H9 (cell line): ENCODE results near the gene FAM221B. TPM values are rescaled to one million over a fixed set of nuclear protein-coding genes. Genes with fewer than 3 reads are reported as not detected.
A peak's percentile ranks its signal among the peaks of the same experiment; 100 is the strongest.

Experiments used
- DNase-seq: peaks from one replicate; pipeline ENCODE4 v3.0.0-alpha.2; 2017
- H2AFZ ChIP-seq: one replicate; pipeline ENCODE4 v1.6.1; 2013; ENCODE audit warnings: mild to moderate bottlenecking, low read length, control low read depth, moderate library complexity
- H2AK5ac ChIP-seq: 2 replicates; pipeline ENCODE4 v1.6.1; 2013; ENCODE audit warnings: low read length, control low read depth, mixed read lengths; ENCODE audit not compliant: insufficient read length
- H2BK120ac ChIP-seq: one replicate; pipeline ENCODE4 v1.6.1; 2013; ENCODE audit warnings: low read depth, mild to moderate bottlenecking, low read length, control low read depth, inconsistent platforms; ENCODE audit not compliant: poor library complexity, severe bottlenecking
- H2BK12ac ChIP-seq: 2 replicates; pipeline ENCODE4 v1.6.1; 2013; ENCODE audit warnings: low read length, control low read depth, mixed read lengths, low read depth; ENCODE audit not compliant: insufficient read length
- H2BK15ac ChIP-seq: 2 replicates; pipeline ENCODE4 v1.6.1; 2013; ENCODE audit warnings: low read depth, low read length, control low read depth
- H2BK20ac ChIP-seq: one replicate; pipeline ENCODE4 v1.6.1; 2013; ENCODE audit warnings: low read depth, mild to moderate bottlenecking, low read length, control low read depth, inconsistent platforms; ENCODE audit not compliant: poor library complexity, severe bottlenecking
- H2BK5ac ChIP-seq: 2 replicates; pipeline ENCODE4 v1.6.1; 2013; ENCODE audit warnings: low read length, control low read depth, mixed read lengths; ENCODE audit not compliant: insufficient read length
- H3K14ac ChIP-seq: 2 replicates; pipeline ENCODE4 v1.6.1; 2013; ENCODE audit warnings: low read length, control low read depth; ENCODE audit not compliant: insufficient read depth
- H3K18ac ChIP-seq: 2 replicates; pipeline ENCODE4 v1.6.1; 2013; ENCODE audit warnings: low read depth, mild to moderate bottlenecking, mixed read lengths, low read length, control low read depth; ENCODE audit not compliant: insufficient read length
- H3K23ac ChIP-seq: 2 replicates; pipeline ENCODE4 v1.6.1; 2013; ENCODE audit warnings: low read length, control low read depth, mixed read lengths, low read depth; ENCODE audit not compliant: insufficient read length
- H3K23me2 ChIP-seq: 2 replicates; pipeline ENCODE4 v1.6.1; 2013; ENCODE audit warnings: low read depth, mild to moderate bottlenecking, mixed read lengths, low read length, control low read depth; ENCODE audit not compliant: insufficient read length, poor library complexity, severe bottlenecking
- H3K27ac ChIP-seq: 2 replicates; pipeline ENCODE4 v1.5.1; 2013; ENCODE audit warnings: low read length, control low read depth, mixed read lengths, low read depth; ENCODE audit not compliant: insufficient read length
- H3K27me3 ChIP-seq: 2 replicates; pipeline ENCODE4 v1.6.1; 2013; ENCODE audit warnings: low read length, control low read depth, inconsistent platforms; ENCODE audit not compliant: insufficient read depth
- H3K4ac ChIP-seq: 2 replicates; pipeline ENCODE4 v1.6.1; 2013; ENCODE audit warnings: low read depth, mild to moderate bottlenecking, control low read depth, inconsistent platforms, low read length, moderate library complexity
- H3K4me1 ChIP-seq: 2 replicates; pipeline ENCODE4 v1.6.1; 2013; ENCODE audit warnings: low read length, control low read depth, inconsistent platforms; ENCODE audit not compliant: insufficient read depth
- H3K4me2 ChIP-seq: 2 replicates; pipeline ENCODE4 v1.6.1; 2013; ENCODE audit warnings: low read length, control low read depth, mixed read lengths; ENCODE audit not compliant: insufficient read length, insufficient read depth
- H3K56ac ChIP-seq: 2 replicates; pipeline ENCODE4 v1.6.1; 2013; ENCODE audit warnings: low read depth, mild to moderate bottlenecking, mixed read lengths, low read length, control low read depth; ENCODE audit not compliant: insufficient read length
- H3K79me1 ChIP-seq: 2 replicates; pipeline ENCODE4 v1.6.1; 2013; ENCODE audit warnings: low read depth, mild to moderate bottlenecking, moderate library complexity, low read length, control low read depth, inconsistent platforms; ENCODE audit not compliant: insufficient read depth, poor library complexity, severe bottlenecking
- H3K79me2 ChIP-seq: 2 replicates; pipeline ENCODE4 v1.6.1; 2013; ENCODE audit warnings: low read length, control low read depth, inconsistent platforms; ENCODE audit not compliant: insufficient read depth
- H3K9ac ChIP-seq: 2 replicates; pipeline ENCODE4 v1.6.1; 2013; ENCODE audit warnings: low read length, control low read depth, mixed read lengths; ENCODE audit not compliant: insufficient read length; ENCODE audit errors: extremely low read depth
- H3K9me3 ChIP-seq: one replicate; pipeline ENCODE4 v1.6.1; 2013; ENCODE audit warnings: low read depth, low read length, inconsistent platforms; ENCODE audit not compliant: control insufficient read depth
- H3T11ph ChIP-seq: one replicate; pipeline ENCODE4 v1.6.1; 2013; ENCODE audit warnings: mild to moderate bottlenecking, low read length, control low read depth, inconsistent platforms
- H4K20me1 ChIP-seq: one replicate; pipeline ENCODE4 v1.6.1; 2013; ENCODE audit not compliant: control insufficient read depth, insufficient read length, insufficient read depth
- H4K5ac ChIP-seq: 2 replicates; pipeline ENCODE4 v1.6.1; 2013; ENCODE audit warnings: low read depth, mild to moderate bottlenecking, mixed read lengths, low read length, control low read depth; ENCODE audit not compliant: insufficient read length
- H4K8ac ChIP-seq: replicated peaks from 2 replicates; pipeline ENCODE4 v1.6.1; 2013; ENCODE audit warnings: low read length, control low read depth, mixed read lengths, low read depth; ENCODE audit not compliant: insufficient read length
- H4K91ac ChIP-seq: 2 replicates; pipeline ENCODE4 v1.6.1; 2013; ENCODE audit warnings: low read depth, mild to moderate bottlenecking, moderate library complexity, mixed read lengths, low read length, control low read depth; ENCODE audit not compliant: insufficient read length
- H3K27ac Mint-ChIP-seq, 3 experiments: 2 replicates in 2 of 3; 3 replicates in 1 of 3; pipeline ENCODE4 v1.8.0; 2020 to 2021; ENCODE audit warnings: mixed read lengths in 3 of 3, mild to moderate bottlenecking in 1 of 3, moderate library complexity in 1 of 3
- H3K27me3 Mint-ChIP-seq: 2 replicates; pipeline ENCODE4 v1.8.0; 2021; ENCODE audit warnings: low read depth, mild to moderate bottlenecking, moderate library complexity, mixed read lengths
- H3K36me3 Mint-ChIP-seq, 3 experiments: 2 replicates in 2 of 3; 3 replicates in 1 of 3; pipeline ENCODE4 v1.8.0; 2020 to 2021; ENCODE audit warnings: low read depth in 3 of 3, mixed read lengths in 3 of 3; ENCODE audit not compliant: insufficient read depth in 1 of 3
- H3K4me1 Mint-ChIP-seq, 2 experiments: 2 replicates each; pipeline ENCODE4 v1.8.0; 2020; ENCODE audit warnings: mixed read lengths in 2 of 2
- H3K4me3 Mint-ChIP-seq, 2 experiments: 2 replicates in 1 of 2; 3 replicates in 1 of 2; pipeline ENCODE4 v1.8.0; 2020 to 2021; ENCODE audit warnings: mild to moderate bottlenecking in 2 of 2, mixed read lengths in 2 of 2, moderate library complexity in 1 of 2
- H3K9me3 Mint-ChIP-seq, 2 experiments: 2 replicates in 1 of 2; 3 replicates in 1 of 2; pipeline ENCODE4 v1.8.0; 2020; ENCODE audit warnings: mild to moderate bottlenecking in 2 of 2, mixed read lengths in 2 of 2, moderate library complexity in 1 of 2
- CTCF ChIP-seq: fragments of 200-600 bp; sonication (generic); conservative IDR thresholded peaks from 3 replicates; pipeline ENCODE4 v1.8.0; 2021; ENCODE audit warnings: antibody characterized with exemption, mild to moderate bottlenecking
- WGBS: extraction: QIAGEN DNeasy Blood & Tissue Kit; methylation state at CpG from one replicate; pipeline ENCODE4 v1.1.7; 2013; ENCODE audit warnings: missing lambda C conversion rate, low lambda C conversion rate, mixed read lengths; ENCODE audit not compliant: insufficient read length; ENCODE audit errors: extremely low coverage; 5-methylcytosine and 5-hydroxymethylcytosine counted together
- total RNA-seq: library from RNA; stranded (reverse); gene quantifications from 2 replicates; pipeline ENCODE4 v1.2.1, GENCODE V29; 2021

Gene FAM221B
- total RNA-seq, 1 experiment from 2014 or later = not detected

- Histone ChIP-seq H2BK20ac (no peak overlapping the region), H3K18ac (no peak overlapping the region), H3T11ph (no peak overlapping the region), H3K4ac (no peak overlapping the region), H3K14ac (no peak overlapping the region; the same call in 1 of the 2 replicates), H3K79me2 (no peaks in the 10 kb centered on the region), H4K20me1 (no peaks in the 10 kb centered on the region), H3K9ac (peak overlapping the region; percentile 37), H2BK15ac (no peak overlapping the region; the same call in 1 of the 2 replicates), H3K23me2 (no peaks in the 10 kb centered on the region), H3K27me3 (no peaks in the 10 kb centered on the region), H2BK120ac (no peak overlapping the region), H2BK5ac (no peak overlapping the region), H3K56ac (no peak overlapping the region), H3K23ac (no peak overlapping the region), H2AFZ (no peak overlapping the region), H2AK5ac (no peak overlapping the region), H3K27ac (peak overlapping the region; percentile 57), H3K4me1 (peaks cover 4% of the 10 kb centered on the region; the same call in 1 of the 2 replicates), H4K91ac (no peak overlapping the region), H4K5ac (no peak overlapping the region), H2BK12ac (no peak overlapping the region), H3K4me2 (peak overlapping the region; percentile 30), H3K79me1 (no peaks in the 10 kb centered on the region), H3K9me3 (no peaks in the 10 kb centered on the region), H4K8ac (no peak overlapping the region)
- H3K9me3 Mint-ChIP-seq = no peaks in the 10 kb centered on the region
- no peak for DNase-seq
- H3K4me1 Mint-ChIP-seq = peaks cover 15 to 19% of the 10 kb centered on the region in 2 experiments
- no peak for TF ChIP-seq CTCF
- no peak overlapping the region; a peak in 1 of 5 replicates for H3K4me3 Mint-ChIP-seq
- H3K27ac Mint-ChIP-seq = peak overlapping the region in 2 of 3 experiments; percentile 41 to 70; a peak in 5 of 7 replicates
- WGBS = no CpG with 5 or more reads among the region's 7 CpGs
- H3K27me3 Mint-ChIP-seq = no peaks in the 10 kb centered on the region
- H3K36me3 Mint-ChIP-seq = peaks cover 0 to under 1% (median 0%) of the 10 kb centered on the region in 3 experiments; a peak in 2 of 7 replicates
Measured at GRCh38 chr9:35774907-35775635, 53.5 kb downstream of the FAM221B start.
